HG03520 (cell line): Measurements from ENCODE around the gene ANKRD65.
"Not testable (repeated sequence)": the region's sequence is repeated elsewhere in the genome, so short reads cannot be mapped to it uniquely, and the experiment has no call there.

Experiments
- ATAC-seq: cut with Tn5 transposase; IDR thresholded peaks from one replicate; pipeline ENCODE4 v1.9.1; 2021; ENCODE audit warnings: mild to moderate bottlenecking, moderate library complexity; ENCODE audit not compliant: unreplicated experiment

The ANKRD65 gene

DNA sequence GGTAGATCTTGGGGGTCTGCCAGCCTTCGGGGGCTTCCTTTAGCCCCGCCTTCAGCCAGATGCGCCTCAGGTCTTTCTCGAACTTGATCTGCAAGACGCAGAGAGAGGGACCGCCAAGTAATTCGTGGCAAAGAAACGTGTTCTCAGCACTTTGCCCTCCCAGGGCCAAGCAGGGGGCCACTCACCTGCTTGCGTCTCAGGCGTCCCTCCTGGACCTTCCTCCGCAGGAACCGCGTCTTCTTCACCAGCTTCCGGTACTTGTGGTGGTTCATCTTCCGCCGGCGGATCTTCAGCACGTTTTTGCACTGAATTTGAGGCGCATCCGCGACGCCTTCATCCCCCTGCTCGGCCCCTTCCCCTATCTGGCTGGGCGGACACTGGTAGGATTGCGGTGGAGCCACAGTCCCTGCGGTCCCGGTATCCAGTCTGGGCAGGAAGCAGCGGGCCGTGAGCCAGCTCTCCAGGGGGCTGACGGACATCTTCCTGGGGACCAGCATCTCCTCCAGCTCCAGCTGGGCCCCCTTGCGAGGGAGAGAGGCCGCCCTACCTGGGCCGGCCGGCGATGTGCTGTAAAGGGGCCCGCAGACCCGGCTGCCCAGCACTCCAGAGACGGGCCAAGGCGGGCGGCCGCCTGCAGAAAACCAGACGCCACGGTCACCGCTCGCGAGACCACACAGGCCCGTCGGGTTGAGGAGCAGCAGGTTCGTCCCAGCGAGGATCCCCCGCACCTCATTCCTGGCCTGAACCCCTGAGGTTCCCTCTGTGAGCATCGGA, 47.1 kb downstream of the ANKRD65 start:
- ATAC-seq, result no peak

GRCh38 chr1:1373051-1373814, 47.8 kb downstream of the ANKRD65 start:
- no peak for ATAC-seq

- ATAC-seq, result no peak
These were observed 49.0 kb downstream of the ANKRD65 start for GRCh38 chr1:1371746-1372711.

DNA sequence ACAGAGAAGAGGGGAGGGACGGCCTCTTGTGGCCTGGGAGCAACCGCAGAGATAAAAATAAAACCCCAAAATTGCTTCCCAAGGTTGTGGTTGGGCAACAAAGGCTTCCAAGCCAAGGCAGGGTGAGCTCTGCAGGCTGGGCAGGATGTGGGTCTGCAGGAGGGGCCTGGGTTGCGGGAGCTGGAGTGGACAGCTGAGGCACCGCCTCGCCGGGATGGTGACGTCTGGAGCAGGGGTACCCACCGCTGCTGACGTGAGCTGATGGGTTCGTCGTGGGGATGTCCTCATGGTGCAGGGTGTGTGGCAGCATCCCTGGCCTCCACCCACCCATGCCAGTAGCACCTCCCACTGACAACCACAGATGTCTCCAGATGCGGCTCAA, 49.7 kb downstream of the ANKRD65 start:
- no peak for ATAC-seq

GRCh38 chr1:1370771-1371300, 50.2 kb downstream of the ANKRD65 start:
- ATAC-seq, result no peak

DNA sequence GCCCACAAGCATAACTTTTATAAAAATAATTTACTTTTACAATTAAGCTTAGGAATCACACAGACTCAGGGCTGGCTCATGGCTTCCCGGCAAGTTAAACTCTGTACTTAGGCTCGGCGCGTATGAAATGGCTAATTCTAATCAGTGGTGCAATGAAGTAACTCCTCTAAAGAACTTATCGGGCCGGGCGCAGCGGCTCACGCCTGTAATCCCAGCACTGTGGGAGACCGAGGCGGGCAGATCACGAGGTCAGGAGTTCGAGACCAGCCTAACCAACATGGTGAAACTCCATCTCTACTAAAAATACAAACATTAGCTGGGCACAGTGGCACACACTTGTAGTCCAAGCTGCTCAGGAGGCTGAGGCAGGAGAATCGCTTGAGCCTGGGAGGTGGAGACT, 51.0 kb downstream of the ANKRD65 start:
- ATAC-seq, result not testable (repeated sequence)
